CD4-positive, alpha-beta T cell treated with Interleukin-15 for 1 hour (primary cell): ENCODE results near the gene ESR1.
"Not testable (repeated sequence)": the region's sequence is repeated elsewhere in the genome, so short reads cannot be mapped to it uniquely, and the experiment has no call there.

Source experiments
- DNase-seq: peaks from one replicate; pipeline ENCODE4 v3.0.0-alpha.2; 2020

ESR1 gene

GRCh38 chr6:152062476-152062875 lies 255.0 kb downstream of the ESR1 start:
- DNase-seq, result no peak

GRCh38 chr6:152063170-152063921 lies 255.9 kb downstream of the ESR1 start:
- no peak for DNase-seq

GRCh38 chr6:152068622-152069261 lies 261.3 kb downstream of the ESR1 start:
- no peak for DNase-seq

- no peak for DNase-seq
These were observed 263.1 kb downstream of the ESR1 start for GRCh38 chr6:152070556-152070955.

GRCh38 chr6:152071318-152071717 lies 263.8 kb downstream of the ESR1 start:
- no peak for DNase-seq

GRCh38 chr6:152071843-152072242 lies 264.4 kb downstream of the ESR1 start:
- DNase-seq, result no peak

- DNase-seq, result not testable (repeated sequence)
These were observed 268.8 kb downstream of the ESR1 start for GRCh38 chr6:152076242-152076641.

- no peak for DNase-seq
These were observed 270.5 kb downstream of the ESR1 start for GRCh38 chr6:152078001-152078400.

- no peak for DNase-seq
These were observed 271.3 kb downstream of the ESR1 start for GRCh38 chr6:152078804-152079203.

- DNase-seq, result no peak
These were observed 278.0 kb downstream of the ESR1 start for GRCh38 chr6:152085451-152085921.

- DNase-seq, result no peak
These were observed 278.9 kb downstream of the ESR1 start for GRCh38 chr6:152086223-152086873.

GRCh38 chr6:152087096-152087495 lies 279.6 kb downstream of the ESR1 start:
- no peak for DNase-seq

- DNase-seq, result no peak
These were observed 280.2 kb downstream of the ESR1 start for GRCh38 chr6:152087701-152088100.

GRCh38 chr6:152089992-152090391 lies 282.5 kb downstream of the ESR1 start:
- DNase-seq, result no peak

GRCh38 chr6:152091201-152091600 lies 283.7 kb downstream of the ESR1 start:
- DNase-seq, result no peak

- DNase-seq, result no peak
These were observed 284.4 kb downstream of the ESR1 start for GRCh38 chr6:152091851-152092341.

- no peak for DNase-seq
These were observed 286.2 kb downstream of the ESR1 start for GRCh38 chr6:152093711-152094110.

- no peak for DNase-seq
These were observed 286.8 kb downstream of the ESR1 start for GRCh38 chr6:152094276-152094675.

GRCh38 chr6:152094992-152095592 lies 287.6 kb downstream of the ESR1 start:
- peak; percentile 80 for DNase-seq

- DNase-seq, result no peak
These were observed 289.5 kb downstream of the ESR1 start for GRCh38 chr6:152096863-152097496.

GRCh38 chr6:152098683-152099082 lies 291.2 kb downstream of the ESR1 start:
- DNase-seq, result no peak

GRCh38 chr6:152099446-152100182 lies 292.1 kb downstream of the ESR1 start:
- DNase-seq, result no peak
